GM21576 (cell line): Measurements from ENCODE around the gene EXOC3L2.
"Not testable (repeated sequence)": the region's sequence is repeated elsewhere in the genome, so short reads cannot be mapped to it uniquely, and the experiment has no call there.

ENCODE experiments used
- ATAC-seq: cut with Tn5 transposase; IDR thresholded peaks from one replicate; pipeline ENCODE4 v1.9.1; 2021; ENCODE audit warnings: mild to moderate bottlenecking, moderate library complexity; ENCODE audit not compliant: unreplicated experiment

EXOC3L2 gene

DNA sequence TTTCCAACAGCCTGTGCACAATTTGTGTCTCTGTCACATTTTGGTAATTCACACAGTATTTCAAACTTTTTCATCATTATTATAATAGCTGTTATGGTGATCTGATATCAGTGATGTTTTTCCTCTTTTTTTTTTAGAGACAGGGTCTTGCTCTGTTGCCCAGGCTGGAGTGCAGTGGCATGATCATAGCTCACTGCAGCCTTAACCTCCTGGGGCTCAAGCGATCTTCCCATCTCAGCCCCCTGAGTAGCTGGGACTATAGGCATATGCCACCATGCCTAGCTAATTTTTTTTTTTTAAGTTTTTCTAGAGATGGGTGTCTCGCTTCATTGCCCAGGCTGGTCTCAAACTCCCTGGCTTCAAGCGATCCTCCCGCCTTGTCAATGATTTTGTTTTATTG, 11.6 kb upstream of the EXOC3L2 start:
- ATAC-seq = no peak

DNA sequence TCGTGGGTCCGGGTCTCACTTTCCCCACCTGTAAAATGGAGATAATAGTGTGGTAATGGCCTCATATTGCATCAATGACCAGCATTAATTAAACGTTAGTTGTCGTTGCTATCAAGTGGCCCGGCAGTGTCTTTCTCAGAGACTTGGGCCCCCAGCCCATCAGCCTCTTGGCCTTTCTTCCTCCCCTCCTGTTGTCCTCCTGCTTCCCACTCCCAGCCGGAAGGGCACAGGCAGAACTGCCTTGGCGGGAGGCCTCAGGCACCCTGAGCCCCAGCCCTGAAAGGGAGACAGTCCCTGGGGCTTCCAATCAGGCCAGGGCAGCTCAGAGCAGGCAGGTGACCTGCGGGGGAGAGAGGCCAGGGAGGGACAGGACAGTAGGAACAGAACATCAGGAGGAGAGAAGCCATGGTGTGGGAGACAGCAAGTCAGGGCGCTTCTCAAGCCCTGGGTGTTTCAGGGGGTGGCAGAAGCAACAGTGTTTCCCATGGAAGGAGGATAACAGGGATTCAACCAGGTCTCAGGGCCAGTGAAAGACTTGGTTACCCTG, 10.5 kb upstream of the EXOC3L2 start:
- ATAC-seq = no peak

GRCh38 chr19:45254044-45254531, 8.9 kb upstream of the EXOC3L2 start:
- no peak for ATAC-seq

DNA sequence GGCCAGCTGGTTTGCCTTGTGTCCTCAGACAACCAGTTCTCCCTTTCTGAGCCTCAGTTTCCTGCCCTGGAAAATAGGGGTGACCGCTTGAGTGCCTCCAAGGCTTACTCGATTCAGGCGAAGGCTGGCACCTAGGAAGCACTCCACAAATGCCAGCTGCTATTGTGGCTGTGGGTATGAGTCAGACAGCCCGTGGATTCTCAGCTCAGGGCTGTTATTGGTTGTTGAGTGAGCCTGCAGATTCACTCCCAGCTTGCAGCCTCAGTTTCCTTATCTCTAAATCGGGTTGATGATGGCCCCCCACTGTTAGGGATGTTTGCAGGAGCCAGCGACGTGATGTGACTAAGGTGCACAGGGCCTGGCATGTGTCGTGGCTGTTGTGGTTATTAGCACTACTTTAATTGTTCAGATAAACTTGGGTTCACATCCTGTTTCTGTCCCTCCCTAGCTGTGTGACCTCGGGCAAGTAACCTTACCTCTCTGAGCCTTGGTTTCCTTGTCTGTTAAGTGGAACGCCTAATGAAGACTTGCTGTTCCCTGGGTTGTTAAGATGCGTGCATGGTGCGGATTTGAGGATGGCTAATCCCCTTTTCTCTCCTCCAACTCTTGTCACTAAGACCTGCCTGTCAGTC, 8.3 kb upstream of the EXOC3L2 start:
- ATAC-seq = no peak

DNA sequence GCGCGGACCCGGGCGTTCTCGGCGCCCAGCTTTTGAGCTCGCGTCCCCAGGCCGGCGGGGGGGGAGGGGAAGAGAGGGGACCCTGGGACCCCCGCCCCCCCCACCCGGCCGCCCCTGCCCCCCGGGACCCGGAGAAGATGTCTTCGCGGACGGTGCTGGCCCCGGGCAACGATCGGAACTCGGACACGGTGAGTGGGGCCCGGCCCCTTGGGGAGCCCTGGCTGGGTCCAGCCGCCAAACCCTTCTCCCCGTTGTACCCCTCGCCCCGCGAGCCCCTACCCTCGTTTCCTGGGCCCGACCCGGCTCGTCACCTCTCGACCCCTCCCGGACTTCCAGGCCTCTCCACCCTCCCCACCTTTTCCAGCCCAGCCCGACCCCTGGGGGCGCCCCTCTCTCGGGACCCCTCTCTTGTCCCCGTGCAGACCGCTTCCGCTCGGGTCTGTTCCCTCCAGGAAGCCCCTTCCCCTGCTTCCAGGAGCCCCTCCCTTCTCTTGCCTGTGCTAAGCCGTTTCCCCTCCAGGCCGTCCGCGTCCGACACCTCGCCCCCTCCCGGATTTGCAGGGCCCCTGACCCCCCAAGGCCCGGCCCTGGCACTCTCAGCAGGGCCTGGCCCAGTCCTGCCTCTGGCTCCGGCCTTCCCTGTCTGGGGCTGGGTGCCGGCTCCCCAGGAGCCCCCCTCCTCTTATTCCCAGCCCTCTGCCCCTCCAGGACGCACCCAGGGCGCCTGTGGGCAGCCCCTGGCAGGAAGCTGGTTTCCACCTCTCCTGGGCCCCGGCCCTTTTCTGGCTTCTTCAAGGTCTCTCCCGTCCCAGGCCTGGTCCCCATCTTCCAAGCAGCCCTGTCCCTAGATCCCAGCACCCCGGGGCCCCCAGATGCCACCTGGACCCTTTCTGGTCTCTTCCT, 6.5 kb upstream of the EXOC3L2 start:
- no peak for ATAC-seq

GRCh38 chr19:45250832-45251451, 5.7 kb upstream of the EXOC3L2 start, which contains the start of gene MARK4:
MARK4 (plus strand) TSS chr19:45251271; CDS start chr19:45251589, 318 bp downstream.
- ATAC-seq = no peak

DNA sequence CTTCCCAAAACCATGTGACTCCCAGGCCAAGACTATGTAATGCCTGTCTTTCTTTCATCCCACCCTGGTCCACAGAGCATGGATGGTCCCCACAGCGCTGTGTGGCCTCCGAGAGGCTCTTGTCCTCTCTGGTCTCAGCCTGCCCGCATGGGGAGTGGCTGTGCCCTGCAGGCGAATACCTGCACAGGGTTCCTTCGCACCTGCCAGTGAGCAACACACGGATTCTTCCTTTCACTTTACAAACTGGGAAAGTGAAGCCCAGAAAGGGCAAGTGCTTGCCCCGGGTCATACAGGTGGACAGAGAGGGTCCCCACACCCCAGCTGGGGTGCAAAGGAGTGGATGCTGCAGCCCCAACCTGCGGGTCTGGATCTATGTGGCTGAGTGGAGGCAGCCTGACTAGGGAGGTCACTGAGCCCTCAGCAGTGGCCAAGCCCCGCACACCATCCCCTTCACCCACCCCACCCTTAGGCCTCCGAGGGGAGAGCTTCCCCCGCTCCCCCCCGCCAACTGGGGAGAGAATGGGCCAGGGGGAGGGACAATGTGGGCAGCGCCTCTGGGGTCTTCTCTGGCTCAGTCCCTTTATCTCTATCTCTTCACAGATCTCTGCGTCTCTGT, 5.1 kb upstream of the EXOC3L2 start:
- no peak for ATAC-seq

- ATAC-seq = no peak
These were observed 4.2 kb upstream of the EXOC3L2 start for GRCh38 chr19:45249261-45250033.

DNA sequence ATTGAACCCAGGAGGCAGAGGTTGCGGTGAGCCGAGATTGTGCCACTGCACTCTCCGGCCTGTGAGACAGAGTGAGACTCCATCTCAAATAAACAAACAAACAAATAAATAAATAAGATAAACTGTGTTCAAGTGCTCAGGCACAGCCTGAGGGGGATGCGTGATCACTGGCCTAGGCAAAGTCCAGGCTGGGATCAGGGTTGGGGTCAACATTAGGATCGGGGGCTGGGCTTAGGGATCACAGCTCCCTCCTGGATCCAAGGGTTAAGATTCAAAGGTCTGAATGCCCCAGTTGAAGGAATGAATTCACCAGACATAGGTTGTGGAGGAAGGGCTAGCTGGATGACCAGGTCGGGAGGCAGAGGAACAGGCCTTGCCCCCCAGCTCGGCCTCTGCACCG, 1.9 kb upstream of the EXOC3L2 start:
- no peak for ATAC-seq

GRCh38 chr19:45245826-45246225, 619 bp upstream of the EXOC3L2 start:
- no peak for ATAC-seq

DNA sequence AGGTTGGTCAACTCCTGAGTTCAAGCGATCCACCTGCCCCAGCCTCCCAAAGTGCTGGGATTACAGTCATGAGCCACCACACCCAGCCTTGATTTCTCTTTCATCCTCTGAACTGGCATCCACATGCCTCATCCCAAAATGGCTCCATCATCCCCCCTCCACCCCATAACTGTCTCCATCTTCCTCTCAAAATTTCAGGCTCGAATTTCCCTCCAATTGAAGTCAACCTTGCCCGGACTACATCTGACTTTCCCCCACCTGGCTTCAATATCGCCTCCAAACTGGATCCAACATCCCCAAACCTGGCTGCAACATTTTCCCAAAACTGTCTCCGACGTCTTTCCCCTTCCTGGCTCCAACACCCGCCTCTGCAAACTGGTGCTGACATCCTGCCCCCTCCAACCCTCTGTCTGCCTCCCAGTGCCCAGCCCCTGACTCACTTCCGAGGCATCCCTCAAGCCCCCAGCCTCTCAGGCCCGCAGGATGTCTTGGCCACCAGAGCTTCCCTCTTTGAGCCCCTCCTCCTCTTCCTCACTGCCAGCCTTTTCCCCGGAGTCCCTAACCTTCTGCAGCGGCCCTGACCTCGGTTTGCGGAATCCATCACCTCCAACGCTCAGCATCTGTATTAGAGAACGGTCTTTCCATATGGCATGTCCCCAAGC, 943 bp downstream of the EXOC3L2 start:
- no peak for ATAC-seq

DNA sequence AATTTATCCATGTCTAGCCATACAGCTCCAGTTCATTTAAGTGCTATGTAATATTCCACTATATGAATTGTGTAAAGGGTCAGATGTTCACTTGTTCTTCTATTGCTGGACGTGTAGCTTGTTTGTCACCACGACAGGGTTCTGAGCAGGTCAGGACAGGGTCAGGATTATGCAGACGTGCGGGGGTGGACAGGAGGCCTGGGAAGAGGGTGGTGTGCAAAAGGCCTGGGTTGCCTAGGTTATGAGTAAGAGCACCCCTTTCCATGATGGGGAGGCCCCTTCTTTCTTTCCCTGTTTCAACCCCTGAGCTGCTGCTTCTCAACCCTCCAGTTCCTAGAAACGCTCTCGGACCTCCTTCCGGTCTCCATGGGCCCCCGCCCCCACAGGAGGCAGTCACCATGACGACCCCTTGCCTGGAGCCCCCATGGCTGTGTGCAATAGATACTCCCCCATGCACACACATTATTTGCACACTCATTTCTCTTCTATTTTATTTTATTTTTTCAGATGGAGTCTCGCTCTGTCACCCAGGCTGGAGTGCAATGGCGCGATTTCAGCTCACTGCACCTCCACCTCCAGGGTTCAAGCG, 2.0 kb downstream of the EXOC3L2 start:
- ATAC-seq = no peak

- no peak for ATAC-seq
These were observed 6.7 kb downstream of the EXOC3L2 start for GRCh38 chr19:45238556-45238955.

DNA sequence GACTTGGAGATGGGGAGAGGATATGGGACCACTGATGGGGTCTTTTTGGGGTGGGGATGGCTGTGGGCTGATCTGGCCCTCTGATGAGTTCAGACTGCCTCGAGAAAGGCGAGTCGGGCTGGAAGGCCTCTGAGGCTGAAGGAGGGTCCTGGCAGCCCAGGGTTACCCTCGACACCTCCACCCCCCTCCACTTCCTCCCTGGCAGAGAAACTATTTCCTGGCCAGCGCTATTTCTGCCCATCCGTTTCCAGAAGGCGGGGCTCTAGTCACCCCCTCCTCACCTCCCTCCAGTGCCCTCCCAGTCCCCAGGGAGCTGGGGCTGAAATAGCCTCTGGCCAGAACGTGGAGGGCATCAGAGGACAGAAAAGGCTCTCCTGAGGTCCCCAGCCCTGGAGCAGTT, 9.7 kb downstream of the EXOC3L2 start:
- no peak for ATAC-seq

DNA sequence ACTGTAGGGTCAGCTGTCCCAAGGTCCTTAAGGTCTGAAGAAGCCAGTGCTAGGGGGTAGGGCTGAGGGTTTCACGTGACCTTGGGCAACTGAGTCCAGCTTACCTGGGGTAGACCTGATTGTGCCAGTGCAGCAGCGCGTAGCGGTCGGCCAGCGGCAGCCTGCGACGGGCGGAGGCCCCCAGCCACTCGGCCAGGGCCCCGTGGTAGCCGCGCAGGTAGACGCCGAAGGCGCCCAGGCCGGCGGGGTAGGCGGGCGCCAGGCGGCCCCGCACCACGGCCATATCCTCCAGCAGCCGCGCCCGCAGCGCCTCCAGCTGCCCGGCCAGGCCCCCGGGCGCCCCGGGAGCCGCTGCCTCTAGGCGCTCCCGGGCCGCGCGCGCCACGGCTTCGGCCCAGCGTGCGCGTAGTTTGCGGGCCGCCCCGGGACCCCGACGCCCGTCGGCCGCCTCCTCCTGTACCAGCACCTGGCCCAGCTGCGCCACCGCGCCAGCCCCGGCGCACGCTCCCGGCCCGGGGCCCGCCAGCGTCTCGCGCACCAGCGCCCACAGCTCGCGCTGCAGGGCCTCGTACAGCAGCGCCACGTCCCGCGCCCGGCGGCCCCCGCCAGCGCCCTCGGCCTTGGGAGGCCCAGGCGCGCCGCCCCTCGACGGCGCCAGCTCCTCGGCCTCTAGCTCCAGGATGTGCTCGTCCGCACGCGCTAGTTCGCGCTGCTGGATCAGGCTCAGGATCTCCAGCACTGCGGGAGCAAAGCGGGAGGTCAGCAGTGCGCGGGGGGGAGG, 10.9 kb downstream of the EXOC3L2 start:
- ATAC-seq = no peak

DNA sequence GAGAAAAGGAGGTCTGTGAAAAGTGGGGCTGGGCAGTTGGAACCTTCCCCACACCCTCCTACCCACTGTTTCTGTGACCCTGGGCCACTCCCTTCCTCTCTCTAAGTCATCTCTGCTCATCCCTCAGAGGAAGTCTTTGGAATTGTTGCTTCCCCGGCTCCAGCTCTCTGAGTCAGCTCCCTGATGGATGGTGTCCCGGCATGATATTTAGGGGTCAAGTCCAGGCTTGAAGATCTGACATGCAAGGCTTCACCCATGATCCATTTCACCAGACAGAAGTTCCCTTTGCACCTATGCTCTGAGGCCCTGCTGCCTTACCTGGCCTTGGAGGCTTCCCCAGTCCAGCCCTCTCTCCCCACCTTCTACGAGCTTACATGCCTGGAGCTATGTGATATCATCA, 13.3 kb downstream of the EXOC3L2 start:
- no peak for ATAC-seq

DNA sequence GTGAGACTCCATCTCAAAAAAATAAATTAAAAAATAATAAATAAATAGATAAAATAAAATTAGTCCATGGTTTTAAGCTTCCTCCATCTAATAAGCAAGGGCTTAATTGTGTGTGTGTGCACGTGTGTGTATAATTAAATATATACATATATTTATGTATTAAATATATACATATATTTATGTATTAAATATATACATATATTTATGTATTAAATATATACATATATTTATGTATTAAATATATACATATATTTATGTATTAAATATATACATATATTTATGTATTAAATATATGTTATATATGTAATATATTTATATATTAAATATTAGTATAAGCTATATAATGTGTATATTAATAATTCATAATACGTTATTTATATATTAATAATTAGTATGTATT, 16.2 kb downstream of the EXOC3L2 start:
- not testable (repeated sequence) for ATAC-seq

DNA sequence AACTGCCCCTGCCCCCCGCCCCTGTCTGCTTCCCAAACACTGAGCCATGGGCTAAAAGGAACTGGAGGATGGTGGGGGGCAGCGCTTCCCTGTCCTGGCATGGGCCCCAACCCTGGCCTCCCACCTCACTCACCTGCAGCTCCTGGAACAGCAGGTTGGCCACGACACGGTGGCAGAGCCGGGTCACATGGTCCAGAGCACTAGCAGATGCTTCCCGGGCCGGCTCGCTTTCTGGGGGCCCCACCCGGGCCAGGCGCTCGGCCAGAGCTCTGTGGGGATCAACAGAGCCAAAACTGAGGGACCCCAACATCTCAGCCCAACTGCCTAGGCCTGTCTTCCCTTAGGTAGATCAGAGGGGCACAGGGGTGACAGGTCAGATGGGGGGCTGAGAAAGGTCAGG, 20.6 kb downstream of the EXOC3L2 start:
- ATAC-seq = no peak

- ATAC-seq = no peak
These were observed 21.3 kb downstream of the EXOC3L2 start for GRCh38 chr19:45223879-45224278.
